ENCODE measurements around the gene KIAA0513.

Gene KIAA0513

DNA sequence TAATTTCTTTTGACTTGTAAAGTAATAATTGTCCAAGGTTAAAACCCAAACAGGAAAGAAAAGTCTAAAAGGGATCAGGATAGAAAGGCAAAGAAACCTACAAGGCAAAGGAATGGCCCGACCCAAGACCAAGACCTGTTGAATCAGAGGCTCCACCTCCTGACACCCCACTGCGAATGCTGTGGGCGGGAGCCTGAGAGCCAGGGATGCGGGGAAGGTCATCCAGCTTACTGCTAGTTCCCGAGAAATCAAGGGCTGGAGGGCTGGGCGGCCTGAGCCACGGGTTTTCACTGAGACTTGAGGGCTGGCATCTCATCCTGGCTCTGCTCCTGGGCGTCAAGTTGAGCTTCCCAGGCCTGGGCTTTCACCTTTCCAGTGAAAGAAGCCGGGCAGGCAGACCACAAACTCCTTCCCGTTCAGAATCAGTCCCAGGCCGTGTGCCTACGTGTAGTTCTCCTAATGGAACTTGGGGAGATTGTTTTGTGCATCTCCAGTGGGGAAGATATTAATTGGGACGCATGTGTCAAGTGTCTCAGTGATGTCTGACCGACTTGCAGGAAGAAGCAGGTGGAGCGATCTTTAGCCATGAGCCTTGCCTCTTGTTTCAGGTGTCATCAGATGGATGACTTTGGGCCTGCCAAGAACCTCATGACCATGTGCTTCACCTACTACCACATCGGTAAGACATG is 47.8 kb downstream of the KIAA0513 start:
- no peak for DNase-seq

- DNase-seq, result no peak
These were observed 49.4 kb downstream of the KIAA0513 start for GRCh38 chr16:85077039-85077438.

GRCh38 chr16:85077576-85078125 is 50.1 kb downstream of the KIAA0513 start:
- DNase-seq, result no peak

DNA sequence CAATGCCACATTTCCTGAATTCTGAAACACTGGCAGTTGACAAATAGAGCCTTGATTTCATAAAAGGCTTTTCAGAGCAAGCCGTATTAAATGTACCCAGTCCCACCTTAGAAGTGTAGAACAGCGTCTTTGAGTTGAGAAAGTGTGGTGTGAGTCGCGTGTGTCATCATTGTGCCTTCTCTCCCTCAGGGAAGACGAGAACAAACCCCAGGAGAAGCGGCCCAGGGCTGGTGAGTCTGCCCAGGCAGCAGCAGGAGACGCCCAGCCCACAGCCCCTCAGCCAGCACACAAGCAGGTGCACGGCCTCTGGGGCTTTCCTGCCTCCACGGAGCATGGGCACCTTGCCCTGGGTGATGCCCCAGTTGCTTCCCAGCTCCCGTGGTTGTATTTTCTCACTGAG is 50.6 kb downstream of the KIAA0513 start:
- no peak for DNase-seq

DNA sequence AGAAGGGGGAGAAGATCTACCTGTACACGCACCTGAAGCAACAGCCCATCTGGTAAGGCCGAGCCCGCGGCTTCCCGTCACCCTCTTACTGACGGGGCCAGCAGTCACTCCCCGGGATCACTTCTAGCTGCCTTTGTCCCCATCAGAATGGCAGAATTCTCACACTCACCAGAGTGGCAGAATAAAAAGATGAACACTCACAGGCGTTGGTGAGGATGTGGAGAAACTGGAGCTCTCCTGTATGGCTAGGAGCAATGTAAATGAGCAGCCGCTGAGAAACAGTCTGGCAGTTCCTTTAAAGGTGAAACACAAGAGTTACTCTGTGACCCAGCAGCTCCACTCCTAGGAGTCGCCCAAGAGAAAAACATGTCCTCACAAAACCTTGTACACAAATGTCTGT is 51.4 kb downstream of the KIAA0513 start:
- no peak for DNase-seq

GRCh38 chr16:85079785-85080570 is 52.4 kb downstream of the KIAA0513 start:
- DNase-seq, result no peak

DNA sequence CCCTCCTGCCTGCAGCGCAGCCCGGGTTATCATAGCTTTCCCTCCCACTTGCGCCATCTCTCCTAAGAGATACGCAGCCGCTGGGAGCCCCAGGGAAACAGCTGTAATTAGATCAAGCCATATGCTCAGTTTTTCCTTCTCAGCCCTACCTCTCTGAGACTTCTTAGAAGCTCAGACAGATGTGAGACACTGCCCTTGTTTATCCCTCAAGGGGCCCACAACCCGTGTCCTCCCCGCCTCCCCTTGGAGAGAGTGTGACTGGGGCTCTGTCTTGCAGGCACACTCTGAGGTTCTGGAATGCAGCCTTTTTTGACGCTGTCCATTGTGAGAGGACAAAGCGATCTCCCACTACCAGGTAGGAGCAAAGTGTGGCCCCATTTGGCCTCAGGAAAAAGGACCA is 53.4 kb downstream of the KIAA0513 start:
- no peak for DNase-seq

DNA sequence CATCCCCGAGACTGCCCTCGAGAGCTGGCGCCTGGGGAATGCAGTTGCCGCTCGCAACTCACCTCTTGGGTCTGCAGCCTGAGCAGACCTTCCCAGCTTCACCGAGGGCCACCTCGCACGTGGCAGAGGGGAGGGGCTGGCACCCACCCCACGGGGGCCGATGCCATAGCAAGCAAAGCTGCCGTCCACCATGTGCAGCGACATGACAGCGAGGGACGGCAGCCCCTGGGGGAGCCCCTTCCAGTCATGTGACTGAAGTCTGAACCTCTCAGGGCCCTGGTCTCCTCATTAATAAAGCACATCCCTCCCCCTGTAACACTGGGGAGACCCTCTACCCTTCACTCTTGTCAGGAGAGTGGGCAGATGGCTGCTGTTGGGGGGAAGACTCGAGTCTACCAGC is 54.2 kb downstream of the KIAA0513 start:
- no peak for DNase-seq

DNA sequence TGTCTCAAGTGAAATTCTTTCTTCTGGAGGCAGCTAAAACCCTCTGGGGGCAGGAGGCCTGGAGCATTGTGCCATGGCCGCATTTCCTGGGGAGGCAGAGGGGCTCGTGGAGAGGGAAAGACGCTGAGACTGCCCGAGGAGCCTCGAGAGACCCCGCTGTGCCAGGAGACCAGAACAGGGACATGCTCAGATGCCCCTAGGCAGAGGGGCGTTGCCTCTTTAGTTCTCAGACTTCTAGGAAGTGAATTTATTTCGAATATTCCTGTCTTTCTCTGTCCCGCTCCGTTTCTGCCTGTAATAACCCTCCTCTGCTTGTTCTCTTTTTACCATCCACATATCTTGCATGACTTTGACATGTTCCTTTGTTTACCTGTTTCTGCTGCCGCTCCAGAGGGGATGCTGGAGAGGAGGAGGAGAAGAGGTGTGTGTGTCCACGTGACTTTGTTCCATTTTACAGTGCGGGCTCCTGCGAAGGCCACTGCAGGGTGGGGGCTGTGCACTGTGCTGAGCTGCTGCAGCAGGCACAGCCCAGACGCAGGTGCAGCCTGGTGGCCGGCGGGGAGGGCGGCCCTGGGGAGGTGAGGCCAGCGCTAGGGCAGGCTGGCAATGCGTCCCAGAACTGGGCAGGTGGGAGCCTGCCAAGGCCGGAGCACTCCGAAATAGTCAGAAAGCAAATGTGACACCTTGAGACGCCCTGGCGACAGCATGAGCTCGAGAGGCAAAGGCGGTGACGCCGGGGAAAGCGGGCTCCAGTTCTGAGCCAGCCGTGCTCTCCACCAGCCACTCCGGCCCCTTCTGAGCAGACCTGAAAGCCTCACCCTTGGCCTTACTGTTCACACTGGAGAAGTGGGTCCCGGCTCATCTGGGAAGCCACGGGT is 54.8 kb downstream of the KIAA0513 start:
- DNase-seq, result no peak

GRCh38 chr16:85083051-85083639 is 55.5 kb downstream of the KIAA0513 start:
- DNase-seq, result no peak

- DNase-seq, result no peak
These were observed 57.4 kb downstream of the KIAA0513 start for GRCh38 chr16:85084841-85085510.

- no peak for DNase-seq
These were observed 58.1 kb downstream of the KIAA0513 start for GRCh38 chr16:85085721-85086120.

DNA sequence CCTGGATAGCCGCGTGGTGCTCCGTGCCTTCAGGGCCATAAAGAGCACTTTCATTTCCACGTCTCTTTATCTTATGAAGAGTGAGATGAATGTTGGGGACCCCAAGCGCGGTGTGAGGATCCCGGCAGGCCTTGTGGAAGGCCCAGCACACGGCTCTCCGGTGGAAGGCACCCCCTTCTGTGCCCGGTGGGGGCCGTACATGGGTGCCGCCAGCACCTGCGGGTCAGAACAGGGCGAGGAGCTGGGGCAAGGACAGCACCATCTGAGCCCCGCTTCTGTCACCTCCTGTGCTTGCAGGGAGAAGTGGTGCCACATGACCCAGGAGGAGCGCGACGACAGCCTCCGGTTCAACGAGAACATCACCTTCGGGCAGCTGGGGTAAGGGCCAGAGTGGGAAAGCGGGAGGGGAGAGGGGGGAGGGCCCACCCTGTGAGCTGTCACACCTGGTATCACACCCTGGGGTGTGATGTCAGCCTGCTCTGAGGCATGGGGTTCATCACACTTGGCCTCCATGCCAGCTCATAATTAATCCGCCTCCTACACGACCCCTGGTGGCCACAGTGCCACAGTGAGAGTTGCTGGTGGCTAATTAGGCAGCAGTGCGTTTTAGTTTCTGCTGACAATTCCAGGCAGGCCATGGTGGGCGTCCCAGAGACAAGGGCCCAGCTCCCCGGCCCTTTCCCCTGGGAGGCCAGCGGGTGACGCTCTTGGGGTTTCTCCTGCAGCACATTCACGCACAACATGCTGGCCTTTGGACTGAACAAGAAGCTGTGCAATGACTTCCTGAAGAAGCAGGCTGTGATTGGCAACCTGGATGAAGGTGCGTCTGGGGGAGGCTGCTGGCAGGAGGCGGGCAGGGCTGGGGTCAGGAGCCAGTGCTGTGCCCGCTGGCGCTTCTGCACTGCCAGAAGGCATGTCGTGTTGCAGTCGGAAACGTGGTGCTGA is 59.0 kb downstream of the KIAA0513 start:
- peak; percentile 84 for DNase-seq

DNA sequence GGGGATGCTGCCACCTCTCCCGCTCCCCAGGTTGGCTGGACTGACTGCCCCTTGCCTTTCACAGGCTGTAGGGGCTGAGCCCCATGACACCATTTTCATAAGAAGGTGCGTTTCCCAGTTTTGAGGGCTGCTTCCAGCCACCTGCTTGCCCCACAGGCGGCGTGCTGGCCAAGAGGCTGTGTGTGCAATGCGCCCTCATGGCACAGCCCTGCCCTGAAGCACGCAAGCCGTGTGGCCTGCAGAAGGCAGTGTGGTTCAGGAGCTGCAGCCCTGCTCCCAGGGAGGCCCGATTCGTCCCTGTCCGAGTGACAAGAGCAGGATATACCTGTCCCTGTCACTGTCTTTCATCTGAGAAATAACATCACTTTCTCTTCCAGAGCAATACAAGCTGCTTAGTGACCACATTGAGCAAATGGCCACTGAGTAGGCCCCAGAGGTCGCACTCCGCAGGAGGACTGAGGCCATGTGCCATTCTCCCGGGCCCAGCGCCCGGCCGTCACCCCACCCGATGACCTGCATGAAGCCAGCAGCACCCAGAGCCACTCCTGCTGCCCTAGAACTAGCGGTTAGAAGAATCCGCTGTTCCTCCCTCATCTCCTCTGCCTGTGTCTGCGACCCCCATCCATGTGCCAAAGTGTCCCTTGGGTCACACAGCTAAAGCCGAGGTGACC is 60.4 kb downstream of the KIAA0513 start:
- no peak for DNase-seq

DNA sequence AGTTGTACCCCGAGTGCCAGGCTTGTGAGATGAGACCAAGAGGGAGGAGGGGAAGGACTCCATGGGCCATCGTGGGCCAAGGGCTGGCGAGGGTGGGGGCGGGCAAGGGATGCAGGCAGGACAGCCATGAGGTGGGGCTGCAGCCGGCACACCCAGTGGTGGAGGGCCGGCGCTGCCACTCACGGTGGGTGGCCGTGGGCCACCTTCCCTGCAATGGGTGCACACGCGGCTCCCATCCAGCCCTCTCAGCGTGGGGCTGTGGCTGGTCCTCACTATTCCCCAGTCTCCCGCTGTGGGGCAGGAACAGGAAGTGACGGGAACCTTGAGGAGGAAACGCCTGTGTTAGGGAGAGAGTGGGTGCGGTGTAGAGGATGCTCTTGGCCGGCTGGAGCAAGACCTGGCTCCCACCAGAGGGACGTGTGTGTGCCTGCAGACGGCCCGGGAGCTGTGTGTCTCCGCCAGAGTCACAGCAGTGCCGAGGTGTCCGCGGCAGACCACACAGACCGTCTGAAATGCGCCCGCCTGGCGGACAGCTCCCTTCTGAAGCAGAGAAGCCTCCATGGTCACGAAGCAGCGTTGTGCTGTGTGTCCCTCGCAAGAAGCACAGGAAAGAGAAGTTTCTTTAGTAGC is 61.1 kb downstream of the KIAA0513 start:
- DNase-seq, result no peak

- no peak for DNase-seq
These were observed 61.9 kb downstream of the KIAA0513 start for GRCh38 chr16:85089525-85089924.

DNA sequence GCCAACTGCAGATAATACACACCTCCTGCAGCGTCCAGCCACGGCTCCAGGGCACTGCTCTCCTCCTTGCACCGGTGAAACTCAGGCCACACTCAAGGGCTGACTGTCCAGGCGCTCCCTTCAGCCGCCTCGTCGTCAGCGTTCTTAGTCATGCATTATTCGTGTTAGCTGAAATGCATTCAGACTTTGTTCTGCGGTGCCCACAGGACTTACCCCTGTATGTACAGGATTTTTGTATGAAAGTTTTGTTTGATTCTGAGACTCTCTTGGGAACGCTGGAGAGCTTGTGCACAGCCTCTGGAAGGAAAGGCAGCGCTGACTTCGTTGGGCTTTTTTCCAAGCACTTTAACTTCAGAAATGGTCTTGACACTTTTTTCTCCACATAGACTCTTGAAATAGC is 62.6 kb downstream of the KIAA0513 start:
- no peak for DNase-seq

DNA sequence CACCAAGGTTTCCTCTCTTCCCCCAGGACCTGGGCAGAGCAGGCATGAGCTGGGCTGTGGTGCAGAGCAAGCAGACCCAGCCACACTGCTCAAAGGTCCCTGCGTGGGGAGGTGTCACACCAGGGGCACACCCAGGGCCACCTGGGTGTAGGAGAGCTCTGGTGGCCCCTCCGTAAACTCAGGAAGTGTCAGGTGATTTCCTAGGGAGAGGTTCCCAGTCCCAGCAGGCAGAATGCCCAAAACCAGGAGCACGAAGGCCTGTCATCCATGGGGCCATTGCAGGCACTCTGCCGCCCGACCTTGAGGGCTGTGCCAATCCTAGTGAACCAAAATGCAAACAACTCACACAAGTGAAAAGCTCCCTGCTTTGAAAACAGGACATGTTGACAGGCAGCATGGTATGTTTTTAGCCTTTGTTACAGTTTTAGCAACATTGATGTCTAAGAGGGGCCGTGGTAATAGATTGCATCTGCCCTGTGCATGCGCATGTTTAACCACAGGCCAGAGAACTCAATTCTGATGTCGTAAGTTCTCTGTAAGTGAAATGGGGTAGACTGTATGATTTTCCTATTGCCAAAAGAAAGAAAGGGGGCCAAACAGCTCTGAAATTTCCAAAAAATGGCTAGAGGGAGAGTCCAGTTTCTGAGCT is 63.4 kb downstream of the KIAA0513 start:
- DNase-seq, result no peak

- DNase-seq, result no peak
These were observed 63.9 kb downstream of the KIAA0513 start for GRCh38 chr16:85091522-85091910.

Measured in stimulated activated CD4-positive, alpha-beta T cell treated with anti-CD3 and anti-CD28 coated beads, Interleukin-15, amount 100 ng/mL, for 24 hours (primary cell).